Fibroblast of villous mesenchyme (primary cell): ENCODE results near the gene ZNF768. TPM values are rescaled to one million over a fixed set of nuclear protein-coding genes. Genes with fewer than 3 reads are reported as not detected.
A peak's percentile ranks its signal among the peaks of the same experiment; 100 is the strongest.

Source experiments
- DNase-seq: peaks from one replicate; pipeline ENCODE4 v3.0.0-alpha.2; 2010; ENCODE audit warnings: low read depth
- H3K4me3 ChIP-seq: 2 replicates; pipeline ENCODE4 v1.5.1; 2011; ENCODE audit warnings: low read depth, mild to moderate bottlenecking, low read length
- CTCF ChIP-seq: IDR thresholded peaks from 2 replicates; pipeline ENCODE4 v1.5.1; 2012; ENCODE audit warnings: low read depth, mild to moderate bottlenecking, low read length; ENCODE audit not compliant: insufficient read depth
- total RNA-seq: library from RNA; depleted of rRNA; stranded (reverse); fragments of >200 nt; gene quantifications from 2 replicates; pipeline ENCODE4 v1.2.3, GENCODE V29; 2012

The ZNF768 gene
- total RNA-seq, 1 donor = 22.0 TPM

- H3K4me3 ChIP-seq = peak overlapping the region; percentile 75
- peak; percentile 80 for DNase-seq
- TF ChIP-seq CTCF = peak; percentile 76
Observed at GRCh38 chr16:30535777-30536190, 9.4 kb upstream of the ZNF768 start.

GRCh38 chr16:30535106-30535776 is 8.9 kb upstream of the ZNF768 start:
- no peak for DNase-seq
- no peak for TF ChIP-seq CTCF
- peak overlapping the region; percentile 75 for H3K4me3 ChIP-seq

- DNase-seq = peak; percentile 84
- peak within 1 kb of the TSS; percentile 75 for H3K4me3 ChIP-seq
- no peak for TF ChIP-seq CTCF
Observed at GRCh38 chr16:30534368-30535105, 8.2 kb upstream of the ZNF768 start, which contains the start of gene ZNF747. Gene ZNF747, minus strand, starts transcription at chr16:30534858. Its CDS starts 179 bp downstream, at chr16:30534679.

- H3K4me3 ChIP-seq = peak overlapping the region; percentile 75
- DNase-seq = no peak
- TF ChIP-seq CTCF = no peak
Observed at GRCh38 chr16:30533748-30534367, 7.5 kb upstream of the ZNF768 start.

- TF ChIP-seq CTCF = no peak
- DNase-seq = no peak
- no peak overlapping the region for H3K4me3 ChIP-seq
Observed at GRCh38 chr16:30533146-30533522, 6.8 kb upstream of the ZNF768 start.

GRCh38 chr16:30532285-30533145 is 6.1 kb upstream of the ZNF768 start:
- no peak for DNase-seq
- TF ChIP-seq CTCF = no peak
- H3K4me3 ChIP-seq = no peak overlapping the region
